ENCODE data around the gene MRPL40. TPM values are rescaled to one million over a fixed set of nuclear protein-coding genes. Genes with fewer than 3 reads are reported as not detected.

Gene MRPL40
- 20.9 and 25.6 TPM in 2 replicates for total RNA-seq

DNA sequence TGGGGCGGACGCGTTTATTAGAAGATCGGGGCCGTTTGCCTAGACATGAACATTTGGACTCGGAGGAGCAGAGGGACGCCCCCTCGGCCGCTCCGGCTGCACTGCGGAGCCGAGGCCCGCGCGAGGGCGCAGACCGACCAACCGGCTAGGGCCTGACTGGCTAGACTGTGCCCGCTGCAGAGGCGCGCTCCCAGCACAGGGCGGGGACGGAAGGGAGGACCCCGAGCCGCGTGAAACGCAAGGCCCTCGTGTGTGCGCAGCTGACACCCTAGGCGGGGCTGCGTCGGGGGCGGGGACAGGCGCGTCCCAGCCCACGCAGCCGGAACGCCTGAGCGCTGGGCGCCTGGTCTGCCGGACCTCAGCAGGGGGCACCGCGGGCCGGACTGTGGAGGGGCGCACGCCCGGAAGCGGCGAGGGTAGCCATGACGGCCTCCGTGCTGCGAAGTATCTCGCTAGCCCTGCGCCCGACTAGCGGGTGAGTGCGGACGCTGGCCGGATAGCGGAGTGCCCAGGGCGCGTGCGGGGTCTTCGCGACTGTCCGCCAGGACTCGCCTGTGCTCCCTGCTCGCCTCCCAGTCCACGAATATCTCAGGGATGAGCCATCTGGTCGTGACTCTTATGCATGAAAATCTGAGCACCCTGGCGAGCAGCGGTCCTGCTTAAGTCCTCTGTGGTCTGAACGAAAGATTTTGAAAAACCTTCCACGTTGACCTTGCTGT lies at the start of gene MRPL40:
MRPL40 (plus strand) TSS at position 413 of the 719 bp plus-strand sequence; CDS start at position 423, 10 bp downstream.

DNA sequence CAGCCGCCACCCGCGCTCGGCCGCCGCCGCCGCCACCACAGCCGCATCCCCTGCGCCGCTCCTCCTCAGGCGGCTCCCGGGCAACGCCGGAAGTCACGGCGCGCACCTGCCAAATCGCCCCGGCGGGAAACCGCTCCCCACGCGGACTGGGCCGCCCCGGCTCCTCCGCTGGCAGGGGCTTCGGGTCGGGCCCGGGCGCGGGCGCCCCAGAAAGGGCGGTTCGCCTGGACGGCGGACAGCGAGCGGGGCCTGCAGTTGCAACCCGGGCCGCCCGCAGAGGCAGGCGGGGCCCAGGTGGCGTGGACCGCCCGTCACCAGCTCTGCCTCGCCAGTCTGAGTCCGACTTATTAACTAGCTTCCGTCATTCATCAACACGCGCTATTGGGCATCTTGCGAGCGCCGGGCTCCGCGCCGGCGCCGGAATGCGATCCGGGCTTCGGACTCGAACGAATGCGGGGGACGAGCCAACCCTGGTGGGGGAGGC lies 654 bp upstream of the MRPL40 start, which contains the start of gene HIRA:
HIRA (minus strand) TSS at position 85 of the 484 bp plus-strand sequence. CDS start 257 bp downstream, outside the sequence.

DNA sequence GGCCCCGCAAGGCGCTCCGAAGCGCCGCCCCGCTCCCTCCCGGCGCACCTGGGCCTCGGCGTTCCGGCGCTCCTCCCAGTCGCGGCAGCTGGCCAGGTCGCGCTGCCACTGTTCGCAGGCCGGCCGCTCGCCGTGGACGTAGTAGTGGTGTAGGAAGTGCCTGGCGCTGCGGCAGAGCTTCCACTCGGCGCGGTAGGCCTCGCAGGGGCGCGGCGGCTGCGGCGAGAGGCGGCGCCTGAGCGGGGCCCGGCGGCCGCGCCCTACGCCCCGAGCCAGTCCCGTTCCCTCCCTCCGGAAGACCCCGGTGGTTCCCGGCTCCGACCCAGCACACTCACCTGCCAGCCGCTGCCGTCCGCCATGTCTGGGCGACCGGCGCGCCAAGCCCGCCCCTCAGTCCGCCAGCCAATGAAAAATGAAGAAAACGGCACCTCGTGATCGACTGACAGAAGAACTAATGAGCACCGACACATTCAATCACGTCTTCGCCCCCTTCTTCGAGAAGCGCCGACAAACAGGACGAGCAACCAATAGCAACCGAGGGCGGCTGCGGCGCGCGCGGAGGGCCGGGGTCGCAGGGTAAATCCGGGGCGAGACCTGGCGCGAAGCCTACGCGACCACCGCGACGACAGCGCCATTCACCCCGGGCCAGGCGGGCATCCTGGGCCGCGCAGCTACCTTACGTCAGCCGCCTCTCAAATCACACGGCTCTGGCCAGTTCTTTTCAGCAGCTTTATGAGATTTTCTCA lies 15.2 kb downstream of the MRPL40 start, which contains the start of gene C22orf39:
C22orf39 (minus strand) TSS at position 382 of the 746 bp plus-strand sequence; CDS start at position 359, 23 bp downstream.

DNA sequence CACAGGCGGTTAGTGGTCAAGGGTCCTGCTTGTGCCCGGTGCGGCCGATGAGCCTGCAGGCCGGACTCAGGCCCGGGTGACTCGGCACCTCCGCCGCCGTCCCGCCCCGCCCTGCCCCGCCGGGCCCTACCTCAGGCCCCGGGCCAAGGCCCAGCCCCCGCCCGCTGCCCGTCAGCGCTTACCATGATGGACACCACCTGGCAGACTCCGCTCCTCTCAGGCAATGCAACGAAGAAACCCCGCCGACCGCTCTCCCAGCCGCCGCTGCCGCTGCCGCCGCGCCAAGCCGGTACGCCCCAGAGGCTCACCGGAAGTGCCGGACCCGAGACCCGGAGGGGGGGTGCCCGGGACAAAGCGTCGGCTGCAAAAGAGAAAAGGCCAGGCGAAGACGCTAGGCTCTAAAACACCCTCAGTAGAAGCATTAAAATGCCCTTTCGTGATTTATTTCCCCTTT lies 46.6 kb downstream of the MRPL40 start, which contains the start of gene UFD1:
UFD1 (minus strand) TSS at position 293 of the 454 bp plus-strand sequence; CDS start at position 185, 108 bp downstream.

DNA sequence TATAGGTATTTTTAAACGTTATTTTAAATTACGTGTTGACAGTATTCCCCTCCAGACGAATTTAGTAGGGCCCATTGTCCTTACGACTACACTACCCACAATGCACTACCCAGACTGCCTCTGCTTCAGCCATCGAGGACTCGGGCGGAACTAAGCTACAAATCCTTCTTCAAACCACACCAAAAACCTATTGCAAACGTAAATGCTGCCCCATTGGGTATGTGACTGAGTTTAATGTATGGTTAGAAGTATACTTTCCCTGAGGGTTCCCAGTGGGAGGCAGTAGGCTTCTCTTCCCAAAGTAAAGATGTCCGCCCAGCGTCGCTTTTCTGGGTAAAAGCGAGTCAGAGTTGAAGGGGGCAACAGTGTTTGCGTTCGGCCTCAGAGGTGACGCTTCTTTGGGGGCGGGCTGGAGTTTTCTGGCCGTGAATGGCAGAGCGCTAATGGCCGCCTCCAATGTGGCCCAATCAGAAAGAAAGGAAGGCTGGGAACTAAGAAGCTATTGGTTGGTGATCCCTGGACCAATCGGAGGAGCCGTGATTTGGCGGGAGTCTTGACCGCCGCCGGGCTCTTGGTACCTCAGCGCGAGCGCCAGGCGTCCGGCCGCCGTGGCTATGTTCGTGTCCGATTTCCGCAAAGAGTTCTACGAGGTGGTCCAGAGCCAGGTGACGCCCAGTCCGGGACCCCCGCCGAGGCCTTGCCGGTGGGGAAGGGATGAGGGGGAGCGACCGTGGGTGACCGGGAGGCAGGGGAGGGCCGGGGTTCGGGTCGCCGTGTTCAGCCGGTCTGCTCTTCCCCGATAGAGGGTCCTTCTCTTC lies 47.2 kb downstream of the MRPL40 start, which contains the start of gene CDC45:
CDC45 (plus strand) TSS at position 566 of the 818 bp plus-strand sequence; CDS start at position 615, 49 bp downstream.

Other genes with a start within 250 kb of the MRPL40 start
- gene CLTCL1, start 140.8 kb upstream of the MRPL40 start, total RNA-seq, result 7.5 and 8.6 TPM in 2 replicates
- gene HIRA, start 812 bp upstream of the MRPL40 start, total RNA-seq, result 22.7 and 22.8 TPM in 2 replicates
- 10.2 and 15.3 TPM in 2 replicates for gene C22orf39, start 15.2 kb downstream of the MRPL40 start, total RNA-seq
- gene UFD1, start 46.6 kb downstream of the MRPL40 start, total RNA-seq, result 38.9 and 39.1 TPM in 2 replicates
- gene CDC45, start 47.4 kb downstream of the MRPL40 start, total RNA-seq, result 0.36 and 1.1 TPM in 2 replicates
- not detected in 2 replicates for gene CLDN5, start 91.9 kb downstream of the MRPL40 start, total RNA-seq

Data from hair follicle dermal papilla cell (primary cell).